ENCODE results near the gene TPR.

TPR gene

DNA sequence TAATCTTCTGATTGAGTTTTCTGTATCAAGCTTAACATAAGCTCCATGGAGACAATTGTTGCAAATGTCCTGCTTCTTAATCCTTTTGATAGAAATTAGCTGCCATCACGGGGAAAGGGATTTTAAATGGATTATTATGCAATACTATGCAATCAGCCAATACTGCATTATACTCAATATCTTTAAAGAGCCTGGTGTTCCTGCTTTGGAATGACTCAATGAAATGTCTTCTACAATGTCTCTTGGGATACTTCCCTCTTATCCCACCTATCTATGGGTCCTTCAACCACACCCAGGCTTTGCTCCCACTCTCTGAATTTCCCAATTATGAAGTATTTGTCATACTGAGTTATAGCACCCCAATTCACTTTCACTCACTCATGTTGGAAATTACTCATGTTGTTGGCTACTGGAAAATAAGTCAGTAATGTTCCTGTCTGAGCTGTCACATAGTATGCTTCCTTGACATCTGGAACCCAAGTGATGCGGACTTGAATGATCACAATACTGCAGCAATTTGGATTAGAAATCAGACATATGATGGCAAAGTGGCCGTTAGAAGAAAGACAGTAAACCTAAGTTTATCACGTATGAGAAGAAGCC, 85.0 kb downstream of the TPR start:
- no peak for DNase-seq (ENCODE audit: low read depth in 2 of 2)

GRCh38 chr1:186286615-186287315, 88.3 kb downstream of the TPR start:
- no peak for DNase-seq (ENCODE audit: low read depth in 2 of 2)

- DNase-seq (ENCODE audit: low read depth in 2 of 2): no peak
These were observed 91.7 kb downstream of the TPR start for GRCh38 chr1:186283374-186283773.

DNA sequence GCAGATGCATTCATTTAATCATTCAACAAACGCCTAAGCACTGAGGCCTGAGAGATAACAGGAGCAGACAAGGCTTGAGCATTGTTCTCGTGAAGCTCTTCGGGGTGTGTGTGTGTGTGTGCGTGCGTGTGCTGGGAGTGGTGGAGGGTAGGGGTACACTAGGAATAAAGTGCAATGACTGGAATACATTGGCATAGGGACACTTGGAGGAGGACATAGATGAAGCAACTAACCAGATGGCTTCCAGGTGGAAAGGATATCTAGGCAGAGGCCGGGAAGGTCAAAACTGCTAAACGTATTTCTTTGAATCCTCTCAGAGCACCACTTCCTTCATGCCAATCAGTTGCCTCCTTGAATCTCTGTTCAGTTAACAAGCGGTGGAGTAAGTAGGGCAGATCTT, 92.6 kb downstream of the TPR start:
- DNase-seq (ENCODE audit: low read depth in 2 of 2): no peak

DNA sequence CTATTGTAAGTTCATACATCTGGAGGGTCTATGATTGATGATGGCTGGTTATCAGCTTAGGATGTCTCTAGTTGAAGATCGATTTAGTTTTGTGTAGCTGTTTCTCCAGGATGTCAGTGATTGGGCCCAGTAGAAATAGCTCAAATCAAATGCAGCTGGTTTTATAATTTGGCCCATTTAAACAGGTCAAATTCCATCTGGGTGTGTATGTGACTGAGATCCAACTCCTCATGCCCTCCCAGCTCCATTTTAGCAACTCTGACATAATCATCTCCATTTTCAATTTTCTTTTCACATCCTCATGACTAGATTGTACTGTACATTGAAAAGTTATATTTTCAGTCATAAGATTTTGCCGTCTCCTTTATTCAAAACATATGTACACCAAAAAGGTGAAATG, 99.2 kb downstream of the TPR start:
- DNase-seq (ENCODE audit: low read depth in 2 of 2): no peak

DNA sequence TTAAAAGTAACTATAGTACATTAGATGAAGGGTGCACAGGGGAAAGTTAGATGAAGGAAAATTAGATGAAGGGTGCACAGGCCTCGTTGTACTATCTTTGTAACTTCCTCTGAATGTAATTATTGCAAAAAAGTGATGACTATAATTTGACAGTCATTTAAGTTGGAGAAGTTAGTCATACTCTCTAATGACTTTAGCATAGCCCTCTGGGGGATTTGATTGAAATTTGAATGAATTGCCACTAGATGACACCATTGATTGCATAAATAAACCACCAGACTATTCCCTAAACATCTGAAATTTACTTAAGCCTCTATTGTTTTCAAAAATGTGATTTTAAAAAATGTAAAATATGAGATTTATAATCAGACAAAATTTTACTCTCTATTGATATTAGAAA, 102.6 kb downstream of the TPR start:
- DNase-seq (ENCODE audit: low read depth in 2 of 2): no peak

- DNase-seq (ENCODE audit: low read depth in 2 of 2): no peak
These were observed 104.0 kb downstream of the TPR start for GRCh38 chr1:186271032-186271431.

Measured in activated CD4-positive, alpha-beta T cell treated with anti-CD3 and anti-CD28 coated beads for 24 hours (primary cell).